GM18868 (cell line): ENCODE measurements around the gene KLHL7.
"Not testable (repeated sequence)": the region's sequence is repeated elsewhere in the genome, so short reads cannot be mapped to it uniquely, and the experiment has no call there.

Source experiments
- ATAC-seq: cut with Tn5 transposase; IDR thresholded peaks from one replicate; pipeline ENCODE4 v1.9.1; 2021; ENCODE audit warnings: mild to moderate bottlenecking, moderate library complexity; ENCODE audit not compliant: unreplicated experiment

KLHL7 gene

GRCh38 chr7:23213755-23214154 lies 108.2 kb downstream of the KLHL7 start:
- no peak for ATAC-seq

GRCh38 chr7:23214423-23214822 lies 108.8 kb downstream of the KLHL7 start:
- ATAC-seq, result no peak

- no peak for ATAC-seq
These were observed 109.4 kb downstream of the KLHL7 start for GRCh38 chr7:23214938-23215337.

- no peak for ATAC-seq
These were observed 110.4 kb downstream of the KLHL7 start for GRCh38 chr7:23216021-23216420.

GRCh38 chr7:23218196-23218595 lies 112.6 kb downstream of the KLHL7 start:
- ATAC-seq, result no peak

- ATAC-seq, result no peak
These were observed 115.2 kb downstream of the KLHL7 start for GRCh38 chr7:23220690-23221305.

GRCh38 chr7:23222439-23223030 lies 117.0 kb downstream of the KLHL7 start:
- ATAC-seq, result no peak

- not testable (repeated sequence) for ATAC-seq
These were observed 118.8 kb downstream of the KLHL7 start for GRCh38 chr7:23224364-23224763.

GRCh38 chr7:23226844-23227450 lies 121.4 kb downstream of the KLHL7 start:
- no peak for ATAC-seq
